ENCODE data around the gene COL7A1. TPM values are rescaled to one million over a fixed set of nuclear protein-coding genes. Genes with fewer than 3 reads are reported as not detected.

Gene COL7A1
- 12.7 and 14.2 TPM in 2 replicates for total RNA-seq (2014; rRNA removed)
- 8.8 TPM for polyA plus RNA-seq (2012)

DNA sequence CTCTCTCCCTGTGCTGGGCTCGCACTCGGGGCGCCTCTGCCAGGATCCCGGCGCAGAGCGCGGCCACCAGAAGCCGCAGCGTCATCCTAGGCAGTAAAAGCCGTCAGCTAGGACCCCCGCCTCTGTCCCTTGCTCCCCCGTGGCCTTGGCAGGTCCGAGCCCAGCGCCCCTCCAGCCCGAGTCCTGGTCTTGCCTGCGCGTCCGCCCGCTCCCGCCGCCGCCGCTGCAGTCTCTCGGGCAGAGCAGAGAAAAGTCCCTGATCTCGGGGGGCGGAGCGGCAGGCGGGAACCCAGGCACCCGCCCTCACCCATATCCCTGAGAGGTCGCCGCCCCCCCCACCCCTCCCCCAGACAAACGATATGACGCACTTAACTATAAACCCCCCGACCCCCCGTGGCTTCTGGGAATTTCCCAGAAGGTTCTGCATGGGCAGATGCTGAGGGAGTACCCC lies at the start of gene COL7A1:
COL7A1 (minus strand) TSS at position 255 of the 451 bp plus-strand sequence; CDS start at position 85, 170 bp downstream.
- DNase-seq (ENCODE audit: low read depth): no peak

DNA sequence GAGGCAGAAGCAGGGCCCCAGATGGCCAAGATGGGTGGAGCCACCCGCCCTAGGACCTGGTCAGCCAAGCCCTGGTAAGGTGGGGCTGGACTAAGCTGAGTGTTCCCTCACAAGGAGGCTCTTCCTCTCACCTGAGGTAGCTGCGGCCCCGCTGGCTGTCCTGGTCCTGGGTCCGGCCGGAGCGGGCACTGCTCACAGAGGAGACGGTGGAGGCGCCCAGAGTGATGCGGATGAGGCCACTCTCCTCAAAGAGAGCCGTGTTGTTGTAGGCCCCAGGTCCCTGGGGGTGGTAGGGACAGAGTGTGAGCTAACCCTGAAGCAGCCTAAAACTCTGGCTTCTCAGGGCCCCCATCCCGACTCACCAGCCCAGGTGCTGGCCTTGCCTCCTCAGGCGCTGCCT lies 47.5 kb upstream of the COL7A1 start:
- no peak for DNase-seq (ENCODE audit: low read depth)

DNA sequence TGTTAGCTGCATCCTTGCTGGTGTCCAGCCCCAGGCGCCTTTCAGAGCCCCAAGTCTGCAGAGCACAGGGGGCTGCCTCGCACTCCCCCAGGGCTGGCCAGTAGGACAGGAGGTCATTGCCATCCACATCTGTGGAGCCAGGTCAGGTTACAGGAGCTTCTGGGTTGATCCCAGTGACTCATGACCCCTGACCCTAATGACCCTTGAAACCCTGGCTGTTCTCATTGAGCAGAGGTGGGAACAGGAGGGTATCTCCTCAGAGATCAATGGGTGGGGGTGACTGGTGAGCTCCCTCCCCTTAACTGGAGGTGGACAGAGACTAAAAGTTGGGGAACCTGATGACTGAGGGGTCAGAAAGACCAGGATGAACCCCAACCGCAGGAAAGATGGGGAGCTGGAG lies 46.3 kb upstream of the COL7A1 start:
- DNase-seq (ENCODE audit: low read depth): no peak

DNA sequence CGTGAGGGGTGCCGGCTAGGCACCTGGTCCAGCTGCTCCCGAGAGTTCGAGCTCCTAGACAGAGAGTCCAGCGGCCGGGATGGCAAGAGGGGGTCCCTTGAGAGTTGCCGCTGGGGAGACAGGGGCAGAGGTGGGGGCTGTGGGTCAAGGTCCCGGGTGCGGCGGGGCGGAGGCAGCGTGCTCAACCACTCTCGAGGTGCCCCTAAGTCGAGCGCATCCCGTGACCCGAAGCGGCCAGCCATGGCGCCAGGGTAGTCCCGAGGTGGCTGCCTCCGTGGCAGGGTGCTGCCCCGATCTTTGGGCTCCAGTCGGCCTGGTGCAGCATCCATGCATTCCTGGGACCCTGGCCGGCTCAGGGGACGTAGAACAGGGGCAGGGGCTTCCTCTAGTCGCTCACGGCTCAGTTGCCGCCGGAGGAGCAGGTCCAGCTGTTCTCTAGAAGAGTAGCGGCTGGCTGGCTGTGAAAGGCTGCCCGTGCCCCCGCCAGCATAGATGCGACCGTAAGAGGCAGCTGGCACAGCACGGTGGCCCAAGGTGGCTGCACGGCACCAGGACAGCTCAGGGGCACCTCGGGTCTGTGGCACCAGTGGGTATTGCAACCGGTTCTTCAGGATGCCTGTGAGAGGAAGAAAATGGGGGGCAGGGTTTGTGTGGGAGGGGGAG lies 44.9 kb upstream of the COL7A1 start:
- DNase-seq (ENCODE audit: low read depth): no peak

DNA sequence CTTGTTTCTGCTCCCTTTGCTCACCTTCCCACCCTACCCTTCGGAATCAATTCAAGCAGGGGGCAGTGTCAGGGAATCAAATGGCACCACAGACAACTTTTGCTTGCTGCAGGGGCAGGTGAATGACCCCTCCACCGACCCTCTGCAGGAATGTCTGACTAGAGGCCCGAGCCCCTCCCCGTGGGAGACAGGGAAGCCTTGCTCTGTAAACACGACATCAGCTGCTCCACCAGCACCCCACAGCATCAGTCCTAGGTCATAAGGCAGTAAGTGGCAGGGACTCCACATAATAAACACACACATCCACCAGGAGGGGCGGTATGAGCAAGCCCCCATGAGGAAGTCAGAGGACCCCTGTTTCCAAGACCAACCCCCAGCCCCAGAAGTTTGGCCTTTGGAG lies 42.2 kb upstream of the COL7A1 start:
- DNase-seq (ENCODE audit: low read depth): no peak

DNA sequence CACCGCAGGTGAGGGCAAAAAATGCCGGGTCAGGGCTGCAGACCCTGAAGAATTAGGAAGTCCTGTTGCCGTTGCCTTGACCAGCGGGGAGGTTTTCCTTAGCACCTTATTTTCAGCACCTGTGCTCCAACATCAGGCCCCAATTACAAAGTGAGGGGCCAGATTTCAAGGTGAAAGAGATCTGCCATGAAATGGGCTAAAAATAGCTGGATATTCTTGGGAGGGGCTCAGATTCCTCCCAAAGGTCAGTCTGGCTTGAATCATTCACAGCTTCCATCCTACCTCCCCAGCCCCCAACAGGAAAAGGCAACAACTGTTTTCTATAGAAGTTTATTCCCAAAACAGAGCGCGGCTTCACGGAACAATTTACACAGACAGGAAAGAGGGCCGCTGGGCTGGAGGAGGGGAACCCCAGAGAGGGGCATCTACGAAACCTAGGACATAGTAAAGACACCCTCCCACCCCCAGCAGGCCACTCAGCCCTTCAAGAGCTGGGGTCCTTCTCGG lies 41.1 kb upstream of the COL7A1 start:
- no peak for DNase-seq (ENCODE audit: low read depth)

DNA sequence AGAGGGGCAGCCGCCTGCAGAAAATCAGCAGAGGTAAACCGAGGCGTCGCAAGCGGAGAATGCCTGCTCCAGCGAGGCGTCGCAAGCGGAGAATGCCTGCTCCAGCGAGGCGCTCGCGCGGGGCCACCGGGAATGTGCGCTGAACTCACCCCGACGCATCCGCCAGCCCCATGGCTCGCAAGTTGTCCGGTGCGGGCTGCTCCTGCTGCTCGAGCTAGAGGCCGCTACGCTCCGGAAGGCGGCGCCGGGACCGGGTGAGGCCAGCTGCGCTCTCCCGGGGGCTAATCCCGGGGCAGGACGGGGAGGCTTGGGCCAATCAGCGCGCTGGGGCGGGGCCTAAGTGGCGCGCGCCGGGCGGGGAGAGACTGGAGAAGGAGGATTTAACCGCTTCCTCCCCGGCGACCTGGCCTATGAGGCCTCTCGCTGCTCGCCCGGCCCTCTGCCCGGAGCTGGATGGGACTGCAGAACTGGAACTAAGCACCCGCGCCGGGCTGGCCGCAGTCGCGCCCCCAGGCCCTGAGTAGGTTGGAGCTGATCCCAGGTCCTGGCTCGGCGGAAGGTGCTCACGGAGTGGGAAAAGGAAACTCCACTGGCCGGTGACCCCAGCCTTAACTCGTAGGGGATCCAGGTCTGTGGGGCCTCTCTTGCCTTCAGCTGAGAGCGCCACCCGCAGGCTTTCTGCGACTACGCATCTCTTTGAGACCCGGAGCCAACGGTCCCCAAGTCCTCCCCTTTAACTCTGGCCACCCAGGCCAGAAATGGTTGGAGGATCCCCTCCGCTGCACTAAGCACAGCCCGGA lies 40.3 kb upstream of the COL7A1 start, which contains the start of gene SLC26A6:
SLC26A6 (minus strand) TSS at position 240 of the 800 bp plus-strand sequence; CDS start at position 172, 68 bp downstream.
- DNase-seq (ENCODE audit: low read depth): peak; percentile 96

DNA sequence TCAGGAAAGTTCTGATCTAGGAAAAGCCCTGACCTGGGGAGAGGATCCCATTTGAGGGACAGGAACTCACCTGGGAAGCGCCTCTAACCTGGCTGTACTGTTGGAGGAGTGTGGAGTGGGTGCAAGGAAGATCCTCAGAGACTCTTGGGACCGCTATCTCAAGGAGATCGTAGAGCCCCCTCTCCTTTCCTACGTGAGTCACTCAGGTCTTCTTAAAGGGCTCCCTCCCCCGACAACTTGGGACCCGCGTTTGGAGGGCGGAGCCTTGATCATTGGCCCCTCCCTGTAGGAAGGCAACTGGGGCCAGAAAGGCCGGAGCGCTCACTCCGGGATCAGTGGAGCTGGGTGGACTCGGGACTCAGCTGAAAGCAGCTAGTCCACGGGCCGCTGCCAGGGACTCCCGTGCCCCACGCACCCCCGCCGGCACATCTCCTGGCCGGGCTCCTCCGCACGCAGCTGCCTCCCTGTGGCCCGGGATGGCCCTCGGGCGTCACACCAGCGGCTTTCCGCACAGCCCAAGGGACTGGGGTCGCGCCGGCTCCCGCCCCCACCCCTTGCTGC lies 39.6 kb upstream of the COL7A1 start:
- peak; percentile 56 for DNase-seq (ENCODE audit: low read depth)

DNA sequence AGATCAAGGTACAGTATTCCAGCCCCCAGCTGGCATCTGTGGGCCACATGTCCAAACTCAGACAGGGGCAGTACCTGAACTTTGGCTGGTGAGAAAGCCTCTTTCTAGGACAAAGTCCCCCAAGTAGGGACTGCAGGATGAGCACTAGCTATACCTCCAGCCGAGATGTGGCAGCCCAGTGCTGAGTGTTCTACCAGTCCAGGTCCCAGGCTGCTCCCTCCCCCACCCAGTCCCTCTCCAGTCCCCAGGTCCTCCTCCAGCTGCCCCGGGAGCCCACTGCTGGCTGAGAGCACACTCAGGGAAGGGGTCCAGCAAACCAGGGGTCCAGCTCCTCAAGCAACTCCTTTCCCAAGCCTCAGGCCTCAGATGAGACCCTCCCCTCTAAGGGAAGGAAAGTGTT lies 38.6 kb upstream of the COL7A1 start:
- no peak for DNase-seq (ENCODE audit: low read depth)

DNA sequence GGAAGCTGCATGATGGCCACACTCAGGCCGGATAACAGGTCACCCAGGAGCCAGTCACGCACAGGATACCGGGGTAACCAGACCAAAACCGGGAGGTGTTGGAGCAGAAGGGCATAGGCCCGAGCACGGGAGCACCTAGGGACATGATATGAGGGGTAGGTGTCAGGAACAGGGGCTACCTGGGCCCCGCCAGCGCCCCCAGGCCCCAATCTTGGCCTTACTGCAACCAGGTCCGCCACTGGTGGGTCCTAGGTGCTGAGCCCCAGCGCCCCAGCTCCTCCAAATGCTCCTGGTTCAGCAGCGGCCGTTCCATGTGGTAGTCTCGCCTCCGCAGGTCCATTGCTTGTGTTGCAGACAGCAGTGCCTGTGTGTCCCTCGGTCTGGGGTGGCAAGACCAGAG lies 38.1 kb upstream of the COL7A1 start:
- DNase-seq (ENCODE audit: low read depth): no peak

DNA sequence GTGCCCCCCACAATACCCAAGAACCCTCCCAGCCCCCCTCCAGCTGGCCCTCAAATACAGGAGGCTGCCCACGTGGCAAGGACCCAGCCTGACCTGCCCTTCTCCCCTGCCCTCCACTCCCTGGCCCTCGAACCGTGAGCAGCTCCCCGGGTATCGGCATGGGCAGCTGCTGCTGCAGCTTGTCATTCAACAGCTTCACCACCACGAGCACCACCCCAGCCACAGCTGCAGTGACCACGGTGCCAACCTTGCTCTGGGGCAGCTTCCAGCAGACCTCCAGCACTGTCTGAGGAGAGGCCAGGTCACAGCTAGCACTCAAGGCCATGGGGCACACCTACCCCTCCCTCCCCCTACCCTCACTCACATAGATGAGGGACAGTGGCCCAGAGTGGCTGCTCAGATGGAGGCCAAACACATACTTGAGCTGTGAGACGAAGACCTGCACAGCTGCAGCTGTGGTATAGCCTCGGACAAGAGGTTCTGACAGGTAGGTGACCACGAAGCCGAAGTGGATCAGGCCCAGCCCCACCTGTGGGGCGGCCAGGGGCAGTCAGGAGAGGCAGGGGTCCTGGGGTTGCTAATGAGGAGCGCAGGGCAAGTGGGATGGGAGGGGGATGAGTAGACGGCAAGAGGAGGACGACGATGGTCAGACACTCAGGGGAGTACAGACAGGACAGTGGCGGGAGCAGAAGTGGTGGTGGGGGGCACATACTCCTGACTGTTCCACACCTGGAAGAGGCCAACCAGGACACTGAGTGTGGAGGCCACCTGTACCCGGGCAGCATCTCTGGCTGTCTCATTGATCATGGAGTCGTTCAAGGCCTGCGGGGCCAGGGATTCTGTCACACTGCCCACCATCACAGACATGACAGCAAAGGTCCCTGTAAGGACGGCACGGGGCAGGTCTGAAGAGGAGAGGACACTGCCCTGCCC lies 36.7 kb upstream of the COL7A1 start:
- peak; percentile 39 for DNase-seq (ENCODE audit: low read depth)

DNA sequence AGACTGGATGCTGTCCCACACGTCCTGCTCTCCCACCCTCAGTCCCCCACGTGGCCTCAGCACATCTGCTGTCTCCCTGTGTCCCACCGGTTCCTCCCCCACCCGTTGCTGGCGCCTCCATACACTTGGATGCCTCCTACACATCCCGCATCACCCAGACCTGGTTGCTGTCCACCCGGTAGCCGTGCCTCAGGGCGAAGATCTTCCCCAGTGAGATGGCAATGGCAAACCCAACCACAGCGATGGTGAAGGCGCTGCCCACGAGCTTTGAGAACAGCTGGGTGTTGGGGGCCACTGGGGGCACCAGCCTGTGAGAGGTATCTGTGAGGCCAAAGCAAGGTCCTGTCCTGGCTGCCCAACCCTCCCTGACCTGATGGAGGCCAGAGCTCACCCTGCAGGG lies 35.7 kb upstream of the COL7A1 start:
- DNase-seq (ENCODE audit: low read depth): no peak

DNA sequence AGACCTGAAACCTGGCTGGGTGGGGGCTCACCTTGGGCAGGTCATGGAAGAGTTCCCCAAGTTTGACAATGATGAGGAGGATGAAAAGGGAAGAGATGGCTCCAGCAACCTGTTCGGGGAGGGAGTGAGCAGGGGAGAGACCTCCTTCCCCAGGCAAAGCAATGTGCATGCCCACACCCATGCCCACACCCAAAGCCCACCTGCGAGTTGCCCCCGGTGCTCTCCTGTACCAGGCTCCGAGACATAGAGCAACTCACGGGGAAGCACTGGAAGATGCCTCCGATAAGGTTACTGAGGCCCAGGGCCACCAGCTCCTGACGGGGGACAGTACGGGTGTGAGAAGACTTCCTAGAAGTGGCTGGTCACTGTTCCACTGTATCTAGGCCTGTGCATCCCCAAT lies 35.3 kb upstream of the COL7A1 start:
- DNase-seq (ENCODE audit: low read depth): no peak

DNA sequence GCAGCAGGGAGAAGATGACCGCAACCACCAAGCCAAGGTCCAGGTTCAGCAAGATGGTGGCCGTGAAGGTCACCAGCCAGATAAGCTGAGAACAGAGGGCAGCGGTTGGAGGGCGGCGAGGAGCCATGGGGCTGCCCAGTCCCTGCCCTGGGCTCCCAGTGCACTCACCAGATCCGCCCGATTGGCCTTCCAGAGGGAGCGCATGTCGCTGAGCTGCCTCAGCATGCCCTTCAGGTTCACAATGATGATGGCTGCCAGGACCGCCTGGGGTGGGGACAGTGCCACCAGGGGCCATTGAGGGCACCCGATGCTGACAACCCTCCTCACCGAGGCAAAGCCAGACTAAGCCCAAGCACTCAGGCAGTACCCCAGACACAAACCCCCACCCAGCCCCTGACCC lies 34.8 kb upstream of the COL7A1 start:
- DNase-seq (ENCODE audit: low read depth): no peak

DNA sequence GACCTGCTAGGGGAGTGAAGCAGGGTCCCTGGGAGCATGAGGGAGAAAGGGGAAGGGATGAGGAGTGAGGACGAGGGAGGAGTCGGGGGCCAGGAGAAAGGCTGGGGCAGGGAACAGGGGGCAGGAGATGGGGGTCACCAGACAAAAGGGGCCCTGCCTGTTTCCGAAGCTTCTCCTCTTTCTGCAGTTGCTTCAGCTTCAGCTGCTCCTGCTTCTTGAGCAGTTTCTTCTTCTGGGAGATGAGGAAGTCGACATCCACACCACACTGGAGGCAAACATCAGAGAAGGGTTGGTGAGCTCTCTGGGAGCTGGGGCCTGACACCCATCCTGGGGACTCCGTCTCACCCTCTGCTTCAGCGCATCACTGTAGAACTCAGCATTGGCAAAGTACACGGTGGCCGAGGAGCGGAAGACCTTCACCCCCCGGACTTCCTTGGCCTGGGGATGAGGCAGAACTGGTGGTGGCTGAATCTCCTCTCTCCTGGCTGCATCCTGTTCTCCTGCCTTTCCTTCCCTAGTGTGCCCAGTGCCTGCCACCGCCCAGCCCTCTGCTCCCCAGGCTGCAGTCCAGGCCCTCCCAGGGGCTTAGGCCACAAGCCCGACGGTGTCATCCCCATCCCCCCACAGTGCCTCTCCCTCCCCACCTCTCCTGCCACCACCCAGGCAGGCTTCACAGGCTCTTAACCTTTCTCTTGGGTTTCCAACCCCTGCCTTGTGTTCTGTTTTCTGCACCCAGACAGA lies 33.3 kb upstream of the COL7A1 start:
- DNase-seq (ENCODE audit: low read depth): no peak

DNA sequence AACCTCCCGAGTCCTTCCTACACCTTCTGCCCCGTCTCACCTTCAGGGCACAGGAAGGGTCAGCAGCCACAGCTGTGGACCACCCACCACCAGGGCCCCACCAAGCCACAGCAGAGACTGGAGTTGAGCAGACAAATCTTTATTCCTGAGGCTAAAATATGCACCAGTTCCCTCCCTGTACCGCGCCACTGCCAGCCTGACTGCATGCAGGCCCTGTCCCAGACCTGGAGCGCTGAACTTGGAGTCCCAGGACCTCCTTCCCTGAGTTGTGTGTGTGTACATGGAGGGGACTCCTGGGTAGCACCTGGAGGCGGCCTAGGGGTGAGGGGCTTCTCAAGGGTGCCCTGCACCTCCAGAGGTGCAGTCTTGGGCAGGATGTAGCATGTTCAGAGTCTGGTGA lies 30.5 kb upstream of the COL7A1 start:
- no peak for DNase-seq (ENCODE audit: low read depth)

DNA sequence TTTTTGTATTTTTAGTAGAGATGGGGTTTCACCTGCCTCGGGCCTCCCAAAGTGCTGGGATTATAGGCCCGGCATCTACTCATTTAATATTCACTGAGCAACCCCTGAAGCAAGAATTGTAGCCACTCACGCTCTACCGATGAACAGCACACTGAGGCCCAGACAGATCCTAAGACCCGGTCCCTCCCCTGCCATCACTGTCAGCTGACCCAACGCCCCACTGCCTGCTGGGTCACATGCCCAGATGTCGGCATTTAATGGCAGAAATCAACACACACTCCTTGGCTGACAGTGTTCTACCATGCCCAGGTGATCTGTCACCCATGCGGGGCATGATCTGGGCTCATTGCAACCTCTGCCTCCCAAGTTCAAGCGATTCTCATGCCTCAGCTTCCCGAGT lies 29.6 kb upstream of the COL7A1 start:
- DNase-seq (ENCODE audit: low read depth): no peak

DNA sequence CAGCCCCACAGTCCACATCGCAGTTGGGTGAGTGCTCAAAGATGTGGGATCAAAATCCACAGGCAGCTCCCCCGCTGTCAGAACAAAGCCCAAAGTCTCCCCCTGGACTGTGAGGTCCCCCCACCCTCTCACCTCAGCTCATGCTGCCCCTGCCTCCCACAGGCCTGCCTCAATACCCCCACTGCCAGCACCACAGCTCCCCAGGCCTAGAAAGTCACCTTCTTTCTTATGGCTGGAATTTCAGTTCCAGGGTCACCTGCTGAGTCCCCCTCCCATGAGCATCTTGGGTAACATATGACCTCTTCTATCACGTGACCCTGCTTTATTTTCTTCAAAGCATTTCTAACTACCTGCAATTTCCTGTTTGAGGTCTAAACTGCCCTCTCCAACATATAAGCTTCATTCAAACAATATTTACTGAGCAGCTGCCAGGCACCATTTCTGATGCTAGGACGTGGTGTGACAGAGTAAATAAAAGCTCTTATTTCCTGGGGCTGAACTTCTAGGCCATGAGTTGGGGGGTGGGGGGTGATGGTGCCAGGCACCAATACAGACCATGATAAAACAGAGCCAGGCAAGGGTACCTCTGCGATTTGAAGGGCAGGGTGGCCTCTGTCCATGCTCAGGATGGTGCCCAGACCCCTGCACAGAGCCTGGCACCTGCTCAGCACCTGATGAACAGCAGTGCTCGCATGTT lies 28.9 kb upstream of the COL7A1 start:
- no peak for DNase-seq (ENCODE audit: low read depth)

DNA sequence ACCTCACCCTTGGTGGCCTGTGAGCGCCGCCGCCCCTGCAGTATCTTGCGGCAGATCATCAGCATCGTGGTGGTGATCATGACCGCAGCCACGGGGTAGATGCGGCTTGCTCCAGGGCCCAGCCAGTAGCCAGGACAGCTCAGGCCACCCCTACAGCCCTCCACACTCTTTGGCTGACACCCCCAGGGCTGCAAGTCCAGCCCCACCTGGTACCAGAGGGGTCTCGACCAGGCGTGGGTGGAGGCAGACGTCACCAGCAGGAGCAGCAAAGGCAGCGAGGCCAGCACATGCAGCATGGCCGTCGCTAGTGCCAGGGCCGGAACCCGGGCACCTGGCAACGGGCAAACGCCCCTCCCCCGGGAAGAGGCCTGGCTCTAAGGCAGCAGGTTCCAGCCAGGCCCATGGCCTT lies 26.3 kb upstream of the COL7A1 start, which contains the start of gene TMEM89:
TMEM89 (minus strand) TSS at position 309 of the 409 bp plus-strand sequence; CDS start at position 296, 13 bp downstream.
- DNase-seq (ENCODE audit: low read depth): no peak
